GM19438 (cell line): Measurements from ENCODE around the gene MCL1.
"Not testable (repeated sequence)": the region's sequence is repeated elsewhere in the genome, so short reads cannot be mapped to it uniquely, and the experiment has no call there.

Experiments
- ATAC-seq: cut with Tn5 transposase; IDR thresholded peaks from one replicate; pipeline ENCODE4 v1.9.1; 2021; ENCODE audit warnings: low read depth; ENCODE audit not compliant: unreplicated experiment

Gene MCL1

GRCh38 chr1:150579110-150579944 lies at the start of gene MCL1:
MCL1 (minus strand) TSS chr1:150579610; CDS start chr1:150579530, 80 bp downstream.
- peak; percentile 80 for ATAC-seq

DNA sequence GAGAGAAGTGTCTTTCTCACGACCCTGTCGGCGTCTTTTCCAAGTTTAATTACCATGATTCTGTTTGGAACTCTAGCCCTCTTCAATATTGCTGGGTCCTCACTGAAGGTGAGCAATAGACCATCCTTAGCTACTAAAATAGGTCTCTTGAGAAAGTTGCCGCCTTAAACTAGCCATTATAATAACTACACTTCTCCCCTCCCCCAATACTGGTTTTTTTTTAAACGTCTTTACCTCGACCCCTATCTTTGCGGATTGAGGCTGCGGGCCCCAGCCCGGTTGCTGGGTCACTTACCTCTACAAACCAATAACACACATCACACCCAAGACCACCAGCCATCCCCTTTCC lies 49.3 kb upstream of the MCL1 start:
- ATAC-seq: no peak

GRCh38 chr1:150627826-150628410 lies 48.5 kb upstream of the MCL1 start:
- no peak for ATAC-seq

DNA sequence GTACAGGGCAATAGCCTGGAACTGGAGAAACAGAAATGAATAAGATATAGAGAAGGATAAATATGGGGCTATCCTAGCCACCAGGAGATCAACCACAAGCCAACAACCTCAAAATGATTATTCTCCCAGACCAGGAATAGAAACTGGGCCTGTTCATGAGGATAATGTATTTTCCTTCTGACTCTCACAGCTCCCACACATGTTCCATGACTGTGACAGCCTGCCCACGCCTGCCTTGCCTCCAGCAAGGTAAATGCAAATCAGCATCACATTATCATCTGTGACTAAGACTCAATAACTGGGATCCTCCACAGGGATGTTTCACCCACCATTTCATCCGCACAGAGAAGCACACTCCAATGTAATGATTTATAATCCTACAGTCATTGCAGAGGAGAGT lies 46.7 kb upstream of the MCL1 start:
- ATAC-seq: no peak

GRCh38 chr1:150624546-150624945 lies 45.1 kb upstream of the MCL1 start:
- not testable (repeated sequence) for ATAC-seq

- not testable (repeated sequence) for ATAC-seq
Measured at GRCh38 chr1:150624134-150624533, 44.7 kb upstream of the MCL1 start.

GRCh38 chr1:150622303-150622975 lies 43.0 kb upstream of the MCL1 start:
- no peak for ATAC-seq

DNA sequence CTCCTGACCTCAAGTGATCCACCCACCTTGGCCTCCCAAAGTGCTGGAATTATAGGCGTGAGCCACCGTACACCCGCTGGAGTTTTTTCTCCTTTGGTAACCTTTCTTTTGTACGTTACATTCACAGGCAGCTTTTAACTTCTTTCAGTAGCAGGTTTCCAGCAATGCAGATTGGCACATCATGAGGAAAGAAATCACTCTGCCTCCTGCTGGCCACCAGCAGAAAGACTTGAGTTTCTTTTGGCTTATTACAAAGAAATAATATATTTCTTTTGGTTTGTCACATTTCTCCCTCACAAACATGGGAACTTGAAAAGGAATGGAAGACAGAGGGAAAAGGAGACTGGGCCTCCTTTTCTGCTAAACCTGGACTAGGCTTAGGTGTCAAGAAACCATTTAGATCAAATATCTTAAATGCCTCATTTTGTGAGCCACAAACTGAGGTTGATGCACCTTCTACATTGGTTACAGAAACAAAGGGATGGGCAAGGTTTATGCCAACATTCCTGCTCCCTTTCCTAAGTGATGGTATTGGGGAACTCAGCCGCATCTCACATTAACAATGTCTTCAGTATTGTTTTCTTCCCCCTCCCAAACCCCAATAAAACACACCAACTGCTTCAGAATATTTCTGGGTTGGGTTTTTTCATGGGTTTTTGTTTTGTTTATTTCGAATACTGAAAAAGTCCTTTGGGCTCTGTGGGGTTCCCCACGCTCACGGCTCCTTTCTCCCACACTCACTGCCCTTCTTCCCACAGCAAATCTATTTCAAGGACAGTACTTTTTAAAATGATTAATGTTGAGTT lies 42.3 kb upstream of the MCL1 start:
- no peak for ATAC-seq

DNA sequence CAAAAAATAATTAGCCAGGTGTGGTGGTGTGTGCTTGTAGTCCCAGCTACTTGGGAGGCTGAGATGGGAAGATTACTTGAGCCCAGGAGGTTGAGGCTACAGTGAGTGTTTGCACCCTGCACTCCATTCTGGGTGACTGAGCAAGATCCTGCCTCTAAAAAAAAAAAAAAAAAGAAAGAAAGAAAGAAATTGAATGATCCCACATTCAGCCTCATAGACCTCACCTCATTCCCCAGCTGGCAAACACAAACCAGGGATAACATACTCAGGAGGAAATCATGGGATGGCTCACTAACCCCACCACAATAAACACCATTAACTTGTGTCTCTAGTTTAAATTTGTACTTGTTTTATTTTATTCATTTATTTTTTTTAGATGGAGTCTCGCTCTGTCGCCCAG lies 41.5 kb upstream of the MCL1 start:
- ATAC-seq: no peak

GRCh38 chr1:150619576-150620509 lies 40.4 kb upstream of the MCL1 start:
- no peak for ATAC-seq

DNA sequence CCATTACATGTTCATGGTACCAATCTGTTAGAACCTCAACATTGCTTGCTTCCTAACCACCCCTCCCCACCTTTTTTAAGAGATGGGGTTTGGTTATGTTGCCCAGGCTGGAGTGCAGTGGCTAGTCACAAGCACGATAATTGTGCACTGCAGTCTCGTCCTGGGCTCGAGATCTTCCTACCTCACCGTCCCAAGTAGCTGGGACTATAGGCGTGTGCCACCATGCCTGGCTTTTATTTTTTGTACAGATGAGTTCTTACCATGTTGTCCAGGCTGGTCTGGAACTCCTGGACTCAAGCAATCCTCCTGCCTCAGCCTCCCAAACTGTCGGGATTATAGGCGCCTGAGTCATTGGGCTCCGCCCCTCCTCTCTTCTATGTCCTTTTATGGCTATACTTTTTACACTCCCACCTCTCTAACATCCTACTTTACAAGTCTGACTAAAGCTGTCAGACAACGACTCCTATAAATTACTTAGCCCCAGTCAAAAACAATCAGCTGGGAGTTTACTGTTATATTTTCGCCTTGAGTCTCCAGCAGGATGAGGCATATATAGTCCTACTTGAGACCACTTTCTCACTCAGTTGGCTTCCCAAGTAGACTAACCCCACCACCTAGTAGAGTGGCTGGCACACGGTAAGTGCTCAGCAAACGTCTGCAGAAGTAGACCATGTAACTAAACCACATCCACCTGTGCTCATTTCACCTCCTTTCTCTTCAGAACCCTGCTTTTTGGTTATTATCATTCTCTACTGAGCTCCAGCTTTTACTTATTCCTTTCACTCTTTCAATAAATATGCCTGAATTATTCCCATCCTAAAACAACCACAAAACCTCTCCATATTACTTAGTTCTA lies 36.2 kb upstream of the MCL1 start:
- no peak for ATAC-seq

DNA sequence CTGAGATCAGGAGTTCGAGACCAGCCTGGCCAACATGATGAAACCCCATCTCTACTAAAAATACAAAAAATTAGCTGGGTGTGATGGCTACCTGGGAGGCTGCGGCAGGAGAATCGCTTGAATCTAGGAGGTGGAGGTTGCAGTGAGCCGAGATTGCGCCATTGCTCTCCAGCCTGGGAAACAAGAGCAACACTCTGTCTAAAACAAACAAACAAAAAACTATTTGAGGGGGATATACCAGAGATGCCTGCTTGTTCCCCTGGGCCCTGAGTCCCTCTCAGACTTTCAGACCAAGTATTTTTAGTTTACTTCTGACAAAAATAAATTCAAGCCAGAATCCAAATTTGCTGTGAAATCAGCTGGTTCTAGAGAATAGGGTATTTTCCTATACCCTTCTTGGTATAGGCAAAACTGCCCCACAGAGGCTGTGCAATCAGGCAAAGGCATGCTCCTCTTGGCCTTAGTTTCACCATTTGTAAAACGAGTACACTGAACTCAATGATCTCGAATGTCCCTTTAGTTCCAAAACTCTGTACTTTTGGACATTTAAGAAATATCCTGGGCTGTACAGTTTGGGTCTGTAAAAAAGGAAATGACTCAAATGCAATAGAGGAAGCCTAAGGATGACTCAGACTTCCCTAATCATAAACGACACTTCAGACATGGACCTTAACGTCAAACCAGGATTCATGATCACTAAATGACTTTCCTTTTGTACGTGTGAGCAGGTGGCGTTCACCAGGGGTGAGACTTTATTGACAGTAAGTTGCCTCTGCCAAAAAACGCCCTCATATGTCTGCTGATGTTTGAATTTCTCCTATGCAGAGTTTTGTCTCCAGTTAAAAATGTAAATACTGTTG lies 33.9 kb upstream of the MCL1 start:
- ATAC-seq: no peak

- no peak for ATAC-seq
Measured at GRCh38 chr1:150612014-150612345, 32.6 kb upstream of the MCL1 start.

DNA sequence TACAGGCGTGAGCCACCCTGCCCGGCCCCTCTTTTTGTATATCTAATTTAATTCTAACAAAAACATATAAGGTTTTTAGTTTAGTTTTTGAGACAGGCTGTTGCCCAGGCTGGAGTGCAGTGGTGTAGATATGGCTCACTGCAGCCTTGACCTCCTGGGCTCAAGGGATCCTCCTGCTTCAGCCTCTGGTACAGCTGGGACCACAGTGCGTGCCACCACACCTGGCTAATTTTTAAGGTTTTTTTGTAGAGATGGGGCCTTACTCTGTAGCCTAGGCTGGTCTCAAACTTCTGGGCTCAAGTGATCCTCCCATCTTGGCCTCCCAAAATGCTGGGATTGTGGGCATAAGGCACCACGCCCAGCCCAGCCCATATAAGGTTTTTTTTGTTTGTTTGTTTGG lies 31.2 kb upstream of the MCL1 start:
- ATAC-seq: no peak

- no peak for ATAC-seq
Measured at GRCh38 chr1:150609732-150610131, 30.3 kb upstream of the MCL1 start.

DNA sequence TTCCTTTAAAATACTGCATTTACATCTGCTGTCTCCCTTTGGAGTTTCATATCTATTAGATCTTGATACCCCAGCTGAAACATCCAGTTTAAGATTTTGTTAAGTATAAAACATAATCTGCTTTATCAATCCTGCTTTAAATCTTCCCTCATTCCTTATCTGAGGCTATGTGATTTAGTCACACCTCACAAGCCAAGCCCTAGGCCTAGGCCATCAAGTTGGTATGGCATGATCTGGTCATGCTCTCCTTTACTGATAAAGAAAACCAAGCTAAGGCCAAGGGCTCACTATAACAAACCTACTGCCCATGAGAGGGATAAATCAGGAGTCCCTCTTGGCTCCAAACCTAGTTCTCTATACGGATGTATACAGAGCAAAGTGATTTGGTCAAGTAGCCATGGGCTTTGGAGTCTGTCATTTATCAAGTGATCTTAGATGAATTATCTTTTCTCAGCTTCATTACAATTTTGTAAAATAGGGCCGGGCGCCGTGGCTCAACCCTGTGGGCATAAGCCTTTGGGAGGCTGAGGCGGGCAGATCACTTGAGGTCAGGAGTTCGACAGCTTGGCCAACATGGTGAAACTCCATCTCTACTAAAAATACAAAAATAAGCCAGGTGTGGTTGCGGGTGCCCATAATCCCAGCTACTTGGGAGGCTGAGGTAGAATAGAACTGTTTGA lies 27.2 kb upstream of the MCL1 start:
- no peak for ATAC-seq

- not testable (repeated sequence) for ATAC-seq
Measured at GRCh38 chr1:150605451-150605731, 26.0 kb upstream of the MCL1 start.

- ATAC-seq: no peak
Measured at GRCh38 chr1:150604226-150604588, 24.8 kb upstream of the MCL1 start.
